Measurements from ENCODE around the gene H6PD.

The H6PD gene

GRCh38 chr1:9246841-9247785 lies 12.5 kb downstream of the H6PD start:
- no peak for DNase-seq (ENCODE audit: low spot score)

GRCh38 chr1:9247894-9248293 lies 13.3 kb downstream of the H6PD start:
- no peak for TF ChIP-seq CTCF (IDR thresholded peaks at IDR 0.05; ENCODE audit: extremely low read depth, missing control alignments)
- DNase-seq (ENCODE audit: low spot score): no peak

More at GRCh38 chr1:9246841-9247785, 12.5 kb downstream of the H6PD start:
- TF ChIP-seq CTCF (IDR thresholded peaks at IDR 0.05; ENCODE audit: extremely low read depth, missing control alignments): no peak

- no peak for TF ChIP-seq CTCF (IDR thresholded peaks at IDR 0.05; ENCODE audit: extremely low read depth, missing control alignments)
- no peak for DNase-seq (ENCODE audit: low spot score)
These were observed 14.0 kb downstream of the H6PD start for GRCh38 chr1:9248341-9249262.

GRCh38 chr1:9249263-9249533 lies 14.6 kb downstream of the H6PD start:
- no peak for DNase-seq (ENCODE audit: low spot score)
- TF ChIP-seq CTCF (IDR thresholded peaks at IDR 0.05; ENCODE audit: extremely low read depth, missing control alignments): no peak

- peak; percentile 48 for TF ChIP-seq CTCF (IDR thresholded peaks at IDR 0.05; ENCODE audit: extremely low read depth, missing control alignments)
- peak; percentile 64 for DNase-seq (ENCODE audit: low spot score)
These were observed 15.2 kb downstream of the H6PD start for GRCh38 chr1:9249534-9250410.

- TF ChIP-seq CTCF (IDR thresholded peaks at IDR 0.05; ENCODE audit: extremely low read depth, missing control alignments): no peak
- no peak for DNase-seq (ENCODE audit: low spot score)
These were observed 16.1 kb downstream of the H6PD start for GRCh38 chr1:9250411-9251381.

All from GM20000 (cell line).